GM12892 (cell line): ENCODE data around the gene MTERF1. TPM values are rescaled to one million over a fixed set of nuclear protein-coding genes. Genes with fewer than 3 reads are reported as not detected.
A peak's percentile ranks its signal among the peaks of the same experiment; 100 is the strongest.

Experiments used
- DNase-seq: peaks from one replicate; pipeline ENCODE4 v3.0.0; 2011; ENCODE audit not compliant: insufficient read length
- FAIRE-seq: peaks from 2 replicates; lab custom pipeline; 2011; peaks lifted over from hg19 to GRCh38; lab: Jason Lieb, UNC
- POLR2A ChIP-seq: IDR thresholded peaks from 2 replicates; pipeline ENCODE4 v1.6.1; 2011; ENCODE audit warnings: low read depth, low read length, control low read depth
- POLR2AphosphoS5 ChIP-seq: IDR thresholded peaks from 2 replicates; pipeline ENCODE4 v1.6.1; 2011; ENCODE audit warnings: low read depth, low read length, control low read depth
- TAF1 ChIP-seq: IDR thresholded peaks from 2 replicates; pipeline ENCODE4 v1.6.1; 2011; ENCODE audit warnings: low read depth, mild to moderate bottlenecking, control low read depth, low read length, borderline replicate concordance
- polyA plus RNA-seq: library from polyadenylated mRNA; unstranded; fragments of >200 nt; gene quantifications from one replicate; pipeline ENCODE4 v1.2.1, GENCODE V29; 2012; ENCODE audit warnings: missing spikeins, inconsistent platforms; ENCODE audit not compliant: missing spikeins

Gene MTERF1, protein sequence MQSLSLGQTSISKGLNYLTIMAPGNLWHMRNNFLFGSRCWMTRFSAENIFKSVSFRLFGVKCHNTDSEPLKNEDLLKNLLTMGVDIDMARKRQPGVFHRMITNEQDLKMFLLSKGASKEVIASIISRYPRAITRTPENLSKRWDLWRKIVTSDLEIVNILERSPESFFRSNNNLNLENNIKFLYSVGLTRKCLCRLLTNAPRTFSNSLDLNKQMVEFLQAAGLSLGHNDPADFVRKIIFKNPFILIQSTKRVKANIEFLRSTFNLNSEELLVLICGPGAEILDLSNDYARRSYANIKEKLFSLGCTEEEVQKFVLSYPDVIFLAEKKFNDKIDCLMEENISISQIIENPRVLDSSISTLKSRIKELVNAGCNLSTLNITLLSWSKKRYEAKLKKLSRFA
- 18.1 TPM for polyA plus RNA-seq

DNA sequence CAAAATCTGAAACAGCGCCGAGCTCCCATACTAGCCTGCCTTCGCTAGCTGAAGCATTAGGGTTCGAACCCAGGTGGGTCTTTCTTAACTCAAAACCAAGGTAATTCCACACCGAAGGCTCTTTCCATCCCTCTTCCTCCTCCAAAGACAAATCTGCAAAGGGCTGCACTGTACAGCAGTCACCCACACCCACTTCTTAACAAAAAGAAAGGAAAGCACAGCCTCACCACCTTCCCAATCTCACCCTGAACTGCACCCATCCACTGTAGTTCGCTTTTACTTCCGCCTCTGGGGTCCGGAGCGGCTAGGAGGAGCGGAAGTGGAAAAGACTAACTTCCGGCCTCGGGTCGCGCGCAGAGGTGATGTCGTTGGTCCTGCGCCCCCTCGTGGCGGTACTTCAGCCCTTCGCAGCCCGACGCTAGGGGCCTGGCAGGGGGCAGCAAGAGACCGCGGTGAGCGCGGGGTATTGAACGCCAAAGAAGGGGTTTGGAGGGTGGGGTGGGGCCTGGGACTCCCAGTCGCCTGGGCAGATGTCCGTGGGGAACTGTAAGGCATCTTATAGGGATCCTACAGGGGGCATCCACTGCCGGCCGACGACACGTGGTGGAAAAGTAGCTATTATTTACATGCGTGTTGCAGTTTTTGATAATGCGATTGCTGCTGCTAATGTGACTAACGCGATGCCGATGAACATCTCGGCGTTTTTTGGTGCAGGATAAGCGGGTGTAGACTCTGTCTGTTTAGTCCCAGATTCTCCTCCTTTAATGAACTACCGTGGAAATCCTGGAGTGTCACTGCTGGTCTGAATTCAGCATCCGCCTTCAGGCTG is at the start of gene MTERF1:
MTERF1 (minus strand) TSS at position 290 of the 829 bp plus-strand sequence. CDS start 619 bp downstream, outside the sequence.
- TF ChIP-seq TAF1 (peak; percentile 94), POLR2AphosphoS5 (peak; percentile 97), POLR2A (peak; percentile 97)
- DNase-seq (peak; percentile 67), FAIRE-seq (peak; percentile 97)

DNA sequence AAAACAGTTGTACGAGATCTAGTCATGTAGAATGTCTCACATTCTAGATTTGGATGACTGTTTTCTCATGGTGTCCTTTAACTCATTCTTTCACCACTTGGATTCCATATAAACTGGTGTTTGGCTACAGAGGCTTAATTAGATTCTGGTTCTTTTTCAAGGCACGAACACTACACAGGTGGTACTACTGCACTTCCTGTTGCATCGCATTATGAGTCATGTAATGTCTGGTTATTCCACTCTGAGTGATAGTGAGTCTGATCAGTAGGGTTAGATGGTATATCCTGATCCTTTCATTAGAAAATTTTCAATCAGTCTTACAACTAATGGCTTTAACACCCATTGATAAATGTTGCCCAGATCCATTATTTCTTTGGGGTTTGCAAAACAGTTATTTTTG is 49.0 kb upstream of the MTERF1 start:
- TF ChIP-seq POLR2AphosphoS5 (no peak), TAF1 (no peak), POLR2A (no peak)
- FAIRE-seq, result no peak

DNA sequence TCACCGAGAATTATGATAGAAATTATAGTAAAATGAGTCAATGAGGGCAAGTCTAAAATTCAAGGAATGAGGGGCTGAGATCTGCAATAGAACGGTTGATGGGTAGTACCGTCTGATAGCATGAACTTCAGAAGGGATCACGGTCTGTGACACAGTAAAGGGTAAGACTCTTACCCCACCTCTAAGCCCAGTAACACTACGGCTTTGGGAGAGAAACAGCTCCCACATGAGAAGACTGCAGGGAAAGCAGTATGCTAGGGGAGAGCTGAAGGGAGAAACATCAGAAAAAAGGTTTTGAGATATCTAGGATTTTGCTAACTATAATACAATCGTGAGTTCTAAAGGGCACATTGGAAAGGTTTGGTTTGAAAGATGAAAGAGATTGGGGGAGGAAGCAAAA is 47.4 kb upstream of the MTERF1 start:
- DNase-seq (no peak), FAIRE-seq (no peak)
- TF ChIP-seq POLR2AphosphoS5, result no peak
- TF ChIP-seq POLR2A, result no peak
- TF ChIP-seq TAF1, result no peak

More for the DNA sequence above, 49.0 kb upstream of the MTERF1 start:
- DNase-seq, result no peak

DNA sequence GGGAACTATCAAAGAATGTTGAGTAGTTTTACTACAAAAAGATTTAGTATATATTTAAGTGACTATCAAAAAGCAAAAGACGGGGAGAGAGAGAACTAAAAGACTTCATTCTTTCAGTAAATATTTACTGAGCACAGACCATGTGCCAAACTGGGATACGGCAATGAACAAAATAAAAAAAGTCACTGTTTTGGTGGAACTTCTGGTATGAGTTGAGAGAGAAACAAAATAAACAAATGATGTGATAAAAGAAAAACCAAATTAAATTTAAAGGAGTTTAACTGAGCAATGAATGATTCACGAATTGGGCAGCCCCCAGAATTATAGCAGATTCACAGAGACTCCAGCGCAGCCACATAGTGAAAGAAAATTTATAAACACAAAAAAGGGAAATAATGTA is 42.4 kb upstream of the MTERF1 start:
- no peak for DNase-seq
- FAIRE-seq, result no peak
- TF ChIP-seq TAF1, result no peak
- no peak for TF ChIP-seq POLR2A
- no peak for TF ChIP-seq POLR2AphosphoS5

DNA sequence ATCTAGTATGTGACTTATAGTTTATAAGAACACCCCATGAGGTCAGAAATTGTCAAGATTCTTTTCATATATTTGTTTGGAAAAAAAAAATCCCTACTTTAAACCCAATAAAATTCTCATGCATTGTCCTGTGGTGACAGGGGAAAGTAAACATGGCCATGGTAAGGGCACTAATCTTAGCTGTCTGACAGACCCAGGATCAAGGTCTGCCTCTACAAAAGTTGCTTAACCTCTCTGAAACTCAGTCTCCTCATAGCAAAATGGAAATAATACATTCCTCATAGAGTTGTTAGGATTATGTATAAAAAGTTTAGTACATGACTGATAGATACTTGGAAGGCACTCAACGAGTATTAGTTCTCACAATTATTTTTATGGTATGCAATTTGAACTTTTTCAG is 37.9 kb upstream of the MTERF1 start:
- FAIRE-seq (no peak), DNase-seq (no peak)
- TF ChIP-seq POLR2AphosphoS5, result no peak
- TF ChIP-seq POLR2A, result no peak
- no peak for TF ChIP-seq TAF1

DNA sequence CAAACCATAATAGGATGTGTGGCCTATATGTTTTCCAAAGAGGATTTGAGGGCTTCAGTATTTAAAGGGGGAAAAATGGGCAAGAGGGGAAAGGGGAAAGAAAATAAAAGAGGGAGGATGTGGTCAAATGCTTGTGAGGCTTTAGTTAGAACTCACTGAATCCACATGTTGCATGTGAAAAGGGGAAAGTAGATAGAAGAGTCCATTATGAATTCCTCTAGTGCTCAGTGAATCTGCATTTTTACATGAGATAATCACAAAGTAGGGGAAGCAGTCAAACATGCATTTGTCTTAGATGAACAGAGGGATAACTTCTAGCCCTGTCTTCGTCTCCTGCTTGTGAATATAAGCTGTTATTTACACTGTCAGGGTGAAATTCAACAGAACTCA is 35.5 kb upstream of the MTERF1 start:
- FAIRE-seq (no peak), DNase-seq (no peak)
- TF ChIP-seq POLR2A (no peak), TAF1 (no peak), POLR2AphosphoS5 (no peak)

DNA sequence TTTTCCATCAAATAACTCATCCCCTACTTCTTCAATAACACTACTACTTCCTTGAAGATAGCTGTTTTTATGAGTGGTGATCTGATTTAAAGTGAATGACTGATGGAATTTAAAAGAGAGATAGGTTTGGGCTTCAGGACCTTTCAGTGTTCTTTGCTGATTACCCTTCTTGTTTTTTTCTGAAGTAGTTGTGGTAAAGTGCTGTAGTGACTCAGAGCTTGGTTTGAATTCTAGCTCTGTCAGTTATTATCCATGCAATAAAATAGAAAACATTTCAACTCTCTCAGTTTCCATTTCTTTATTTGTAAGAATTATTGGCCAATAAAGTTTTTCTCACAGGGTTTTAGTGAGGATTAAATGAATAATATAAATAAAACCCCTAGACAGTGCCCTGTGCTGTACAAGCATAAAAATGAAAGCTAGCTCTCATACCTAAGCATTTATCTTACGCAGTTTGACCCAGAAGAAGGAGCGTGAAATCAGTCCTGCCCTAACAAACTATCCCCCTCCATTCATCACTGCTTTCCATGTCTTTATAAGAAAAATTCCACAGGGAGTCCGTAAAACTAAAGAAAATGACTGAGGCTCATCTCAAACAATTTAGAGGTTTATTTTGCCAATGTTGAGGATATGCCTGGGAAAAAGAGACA is 35.0 kb upstream of the MTERF1 start:
- TF ChIP-seq POLR2AphosphoS5 (no peak), TAF1 (no peak), POLR2A (no peak)
- no peak for FAIRE-seq
- no peak for DNase-seq

DNA sequence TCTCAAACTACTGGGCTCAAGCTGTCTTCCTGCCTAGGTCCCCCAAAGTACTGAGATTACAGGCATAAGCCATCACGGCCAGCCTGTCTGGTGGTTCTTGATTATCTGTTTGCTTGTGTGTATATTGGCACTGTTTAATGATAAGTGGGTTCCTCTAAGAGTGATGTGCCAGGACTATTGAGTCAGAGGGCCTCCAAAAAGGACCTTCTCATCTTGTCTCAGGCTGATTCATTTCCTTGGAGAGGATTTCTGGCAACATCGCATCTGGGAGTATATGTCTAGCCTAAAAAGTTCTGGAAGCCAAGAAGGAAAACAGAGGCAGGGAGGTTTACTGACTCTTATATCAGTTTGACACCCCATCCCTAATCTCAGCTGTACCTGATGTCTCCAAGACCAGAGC is 33.1 kb upstream of the MTERF1 start:
- TF ChIP-seq POLR2A (no peak), POLR2AphosphoS5 (no peak), TAF1 (no peak)
- FAIRE-seq (no peak), DNase-seq (no peak)

DNA sequence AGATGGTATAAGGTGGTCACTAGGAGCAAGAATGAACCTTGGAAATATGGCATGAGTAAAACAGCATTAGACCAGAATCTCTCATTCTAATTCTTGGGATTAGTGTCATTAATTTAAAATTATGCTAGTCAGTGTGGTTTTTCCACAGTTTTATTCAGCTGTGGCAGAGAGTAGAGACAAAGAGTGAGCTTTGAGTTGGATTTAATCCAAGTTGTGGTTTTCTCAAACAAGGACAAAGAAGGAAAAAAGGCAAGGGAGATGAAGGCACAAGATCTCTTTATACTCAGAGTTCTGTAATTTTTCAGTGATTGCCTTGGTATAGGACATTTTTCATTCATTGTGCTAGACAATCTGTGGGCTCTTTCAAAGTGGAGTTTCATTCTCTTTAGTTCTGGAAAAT is 32.0 kb upstream of the MTERF1 start:
- TF ChIP-seq POLR2A (no peak), TAF1 (no peak), POLR2AphosphoS5 (no peak)
- FAIRE-seq (no peak), DNase-seq (no peak)

DNA sequence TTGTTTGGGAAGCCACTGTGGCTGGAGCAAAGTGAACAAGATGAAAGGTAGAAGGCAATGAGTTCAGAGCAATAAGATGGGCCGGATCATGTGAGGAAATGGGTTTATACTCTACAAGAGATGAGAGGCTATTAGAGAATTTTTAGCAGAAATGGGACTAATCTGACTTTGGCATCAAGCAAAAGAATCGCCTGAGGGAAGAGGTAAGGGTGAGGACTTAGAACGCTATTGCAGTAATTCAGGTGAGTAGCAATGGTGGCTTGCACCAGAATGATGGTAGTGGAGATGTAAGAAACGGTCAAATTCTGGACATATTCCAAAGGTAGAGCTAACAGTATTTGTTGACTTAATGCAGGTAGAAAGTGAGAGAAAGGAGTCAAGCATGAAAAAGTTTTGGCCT is 30.6 kb upstream of the MTERF1 start:
- no peak for TF ChIP-seq POLR2A
- FAIRE-seq, result no peak
- no peak for DNase-seq

DNA sequence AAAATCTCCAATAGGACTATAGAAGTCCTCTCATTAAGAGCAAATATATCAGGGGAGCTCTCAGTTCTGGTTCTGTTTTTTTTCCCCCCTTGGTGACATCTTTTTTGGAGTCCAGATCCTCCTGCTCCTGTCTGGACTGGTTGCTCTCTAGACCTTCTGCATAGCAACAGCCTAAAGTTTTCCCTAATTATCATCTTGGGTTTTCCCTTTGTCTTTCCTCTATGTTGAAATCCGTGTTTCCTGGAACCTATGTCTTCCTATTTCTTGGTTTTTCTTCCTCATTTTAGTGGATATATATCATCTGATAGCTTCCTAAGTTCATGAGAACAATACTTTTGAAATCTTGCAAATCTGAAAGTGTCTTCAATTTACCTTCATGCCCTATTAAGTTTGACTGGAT is 29.7 kb upstream of the MTERF1 start:
- no peak for FAIRE-seq
- TF ChIP-seq POLR2AphosphoS5 (no peak), TAF1 (no peak), POLR2A (no peak)
- no peak for DNase-seq
